Subcutaneous abdominal adipose tissue (tissue), 5 donors: ENCODE results near the gene ERCC8.
"Not testable (repeated sequence)": the region's sequence is repeated elsewhere in the genome, so short reads cannot be mapped to it uniquely, and the experiment has no call there.

Experiments
- H3K27ac ChIP-seq: one replicate; pipeline ENCODE4 v1.7.0; 2013; ENCODE audit warnings: low read depth, mild to moderate bottlenecking, inconsistent platforms, low read length, moderate library complexity
- H3K27me3 ChIP-seq, 5 donors: one replicate each; pipeline ENCODE4 v1.7.0; 2013; ENCODE audit warnings: low read length in 5 of 5, inconsistent platforms in 1 of 5; ENCODE audit not compliant: control insufficient read depth in 5 of 5, insufficient read depth in 4 of 5
- H3K36me3 ChIP-seq, 5 donors: one replicate each; pipeline ENCODE4 v1.7.0; 2013; ENCODE audit warnings: low read length in 5 of 5; ENCODE audit not compliant: control insufficient read depth in 5 of 5, insufficient read depth in 5 of 5
- H3K4me1 ChIP-seq, 5 donors: one replicate each; pipeline ENCODE4 v1.7.0; 2013; ENCODE audit warnings: low read length in 5 of 5, mild to moderate bottlenecking in 3 of 5, moderate library complexity in 1 of 5; ENCODE audit not compliant: control insufficient read depth in 5 of 5, insufficient read depth in 5 of 5
- H3K4me3 ChIP-seq, 5 donors: one replicate each; pipeline ENCODE4 v1.7.0; 2013; ENCODE audit warnings: low read length in 5 of 5, low read depth in 1 of 5
- H3K9ac ChIP-seq, 5 donors: one replicate each; pipeline ENCODE4 v1.7.0; 2013; ENCODE audit warnings: low read length in 5 of 5, mild to moderate bottlenecking in 4 of 5, moderate library complexity in 3 of 5
- H3K9me3 ChIP-seq, 5 donors: one replicate each; pipeline ENCODE4 v1.7.0; 2013; ENCODE audit warnings: low read length in 5 of 5; ENCODE audit not compliant: control insufficient read depth in 5 of 5
- donor health status: healthy.
- donor health status: healthy.
- donor health status: healthy.
- donor health status: healthy.
- donor health status: healthy.

ERCC8 gene

GRCh38 chr5:60944904-60945812 lies at the start of gene ERCC8, which contains the start of gene NDUFAF2:
Gene ERCC8 (minus strand): TSS chr5:60945070. CDS start chr5:60945008, 62 bp downstream.
Gene NDUFAF2 (plus strand): TSS chr5:60945205. CDS start chr5:60945256, 51 bp downstream.
- H3K9ac ChIP-seq: peak within 1 kb of the TSS; percentile 77 to 96 (median 93)
- peak within 1 kb of the TSS; percentile 94 for H3K27ac ChIP-seq
- no peaks in the 10 kb centered on the region for H3K27me3 ChIP-seq
- H3K9me3 ChIP-seq: no peaks in the 10 kb centered on the region
- H3K36me3 ChIP-seq: no peaks in the 10 kb centered on the region
- H3K4me1 ChIP-seq: peaks cover 0 to 27% (median 17%) of the 10 kb centered on the region in 5 donors
- H3K4me3 ChIP-seq: peak within 1 kb of the TSS; percentile 75 to 99 (median 95)

DNA sequence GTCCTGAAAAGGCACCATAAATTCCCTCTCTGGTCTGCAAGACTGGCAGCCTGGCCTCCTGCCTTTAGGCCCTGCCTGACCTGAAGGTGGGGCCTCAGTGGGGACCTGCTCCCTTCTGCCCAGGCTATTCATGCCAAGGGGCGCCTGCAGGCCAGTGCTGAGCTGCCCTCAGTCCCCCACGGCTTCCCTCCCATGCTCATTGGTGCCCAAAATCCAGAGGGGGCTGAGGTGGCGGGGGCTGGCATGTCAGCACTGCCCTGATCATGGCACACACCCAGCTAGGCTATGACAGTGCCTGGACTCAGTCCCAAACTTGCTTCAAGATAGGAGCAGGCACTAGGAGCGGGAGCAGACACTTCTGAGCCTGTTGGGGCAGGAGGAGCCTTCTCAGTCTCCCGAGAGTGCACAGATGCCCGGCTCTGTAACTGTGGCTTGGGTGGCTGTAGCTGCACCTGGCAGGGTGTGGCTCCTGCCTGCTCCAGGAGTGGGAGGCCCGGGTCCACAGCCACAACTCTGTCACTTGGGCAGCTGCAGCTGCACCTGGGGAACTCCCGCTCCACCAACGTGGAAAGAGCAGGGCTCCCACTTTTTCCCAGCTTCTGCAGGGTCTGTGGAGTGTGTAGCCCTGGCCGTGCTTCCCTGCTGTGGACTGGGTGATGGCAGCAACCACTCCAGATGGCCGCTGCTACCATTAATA lies 49.2 kb upstream of the ERCC8 start:
- Histone ChIP-seq H3K9ac (no peak overlapping the region), H3K27me3 (no peaks in the 10 kb centered on the region), H3K4me1 (peaks cover 0 to 19% (median 11%) of the 10 kb centered on the region in 5 donors), H3K9me3 (peaks cover 0 to 15% (median 4%) of the 10 kb centered on the region in 5 donors), H3K4me3 (no peak overlapping the region), H3K27ac (no peak overlapping the region), H3K36me3 (peaks cover 0 to 4% (median 0%) of the 10 kb centered on the region in 5 donors)

DNA sequence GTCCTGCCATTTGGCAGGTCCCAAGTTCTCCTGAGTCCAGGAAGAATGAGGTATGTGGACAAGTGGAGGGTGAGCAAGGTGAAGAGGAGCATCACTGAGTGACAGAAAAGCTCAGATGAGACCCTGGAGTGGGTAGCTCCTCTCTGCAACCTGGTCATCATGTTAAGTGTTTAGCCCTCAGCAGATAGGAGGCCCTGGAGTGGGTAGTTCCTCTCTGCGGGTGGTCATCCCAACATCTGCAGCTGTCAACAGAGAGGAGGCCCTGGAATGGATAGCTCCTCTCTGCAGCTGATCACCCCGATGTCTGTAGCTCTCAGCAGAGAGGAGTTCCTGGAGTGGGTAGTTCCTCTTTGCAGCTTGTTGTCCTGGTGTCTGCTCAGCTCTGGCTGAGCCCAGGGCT lies 48.6 kb upstream of the ERCC8 start:
- peaks cover 0 to 4% (median 0%) of the 10 kb centered on the region in 5 donors for H3K36me3 ChIP-seq
- H3K9ac ChIP-seq: no peak overlapping the region
- peaks cover 0 to 19% (median 11%) of the 10 kb centered on the region in 5 donors for H3K4me1 ChIP-seq
- no peak overlapping the region for H3K27ac ChIP-seq
- H3K9me3 ChIP-seq: peaks cover 0 to 15% (median 4%) of the 10 kb centered on the region in 5 donors
- no peak overlapping the region for H3K4me3 ChIP-seq
- no peaks in the 10 kb centered on the region for H3K27me3 ChIP-seq

DNA sequence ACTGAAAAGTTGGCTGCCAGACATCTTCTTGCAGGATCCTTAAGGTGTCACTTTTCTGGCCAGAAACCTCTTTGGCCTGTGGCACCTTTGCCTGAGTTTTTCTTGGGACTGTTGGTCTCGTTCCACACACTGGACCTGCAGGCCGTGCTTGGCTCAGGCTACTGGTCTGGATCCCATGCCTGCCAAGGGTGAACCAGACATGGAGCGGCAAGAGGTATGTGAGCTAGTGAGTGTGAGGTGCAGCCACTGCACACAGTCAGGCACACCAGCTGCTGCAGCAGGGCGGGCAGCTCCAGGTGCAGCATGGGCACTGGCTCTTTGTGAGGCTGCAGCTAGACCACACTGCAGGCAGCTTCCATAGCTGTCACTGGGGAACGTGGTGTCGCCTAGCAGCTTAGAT lies 48.0 kb upstream of the ERCC8 start:
- peaks cover 0 to 15% (median 4%) of the 10 kb centered on the region in 5 donors for H3K9me3 ChIP-seq
- H3K27ac ChIP-seq: no peak overlapping the region
- peaks cover 0 to 4% (median 0%) of the 10 kb centered on the region in 5 donors for H3K36me3 ChIP-seq
- H3K4me3 ChIP-seq: no peak overlapping the region
- H3K4me1 ChIP-seq: peaks cover 0 to 19% (median 11%) of the 10 kb centered on the region in 5 donors
- no peak overlapping the region for H3K9ac ChIP-seq
- H3K27me3 ChIP-seq: no peaks in the 10 kb centered on the region

- peaks cover 0 to 18% (median 4%) of the 10 kb centered on the region in 5 donors for H3K9me3 ChIP-seq
- no peak overlapping the region for H3K9ac ChIP-seq
- H3K36me3 ChIP-seq: peaks cover 0 to 4% (median 0%) of the 10 kb centered on the region in 5 donors
Observed at GRCh38 chr5:60989790-60990189, 44.9 kb upstream of the ERCC8 start.

GRCh38 chr5:60982127-60982526 lies 37.3 kb upstream of the ERCC8 start:
- not testable (repeated sequence) for H3K27me3 ChIP-seq, H3K36me3 ChIP-seq, H3K4me3 ChIP-seq, H3K27ac ChIP-seq, H3K9me3 ChIP-seq, H3K4me1 ChIP-seq, H3K9ac ChIP-seq

More at GRCh38 chr5:60989790-60990189, 44.9 kb upstream of the ERCC8 start:
- Histone ChIP-seq H3K4me3 (no peak overlapping the region), H3K27me3 (no peaks in the 10 kb centered on the region), H3K27ac (no peak overlapping the region), H3K4me1 (peaks cover 0 to 19% (median 11%) of the 10 kb centered on the region in 5 donors)

- Histone ChIP-seq H3K9ac (no peak overlapping the region), H3K36me3 (no peaks in the 10 kb centered on the region), H3K27me3 (no peaks in the 10 kb centered on the region), H3K27ac (no peak overlapping the region), H3K4me3 (no peak overlapping the region), H3K9me3 (peaks cover 0 to 3% (median 0%) of the 10 kb centered on the region in 5 donors), H3K4me1 (no peaks in the 10 kb centered on the region)
Observed at GRCh38 chr5:60980511-60980910, 35.6 kb upstream of the ERCC8 start.

DNA sequence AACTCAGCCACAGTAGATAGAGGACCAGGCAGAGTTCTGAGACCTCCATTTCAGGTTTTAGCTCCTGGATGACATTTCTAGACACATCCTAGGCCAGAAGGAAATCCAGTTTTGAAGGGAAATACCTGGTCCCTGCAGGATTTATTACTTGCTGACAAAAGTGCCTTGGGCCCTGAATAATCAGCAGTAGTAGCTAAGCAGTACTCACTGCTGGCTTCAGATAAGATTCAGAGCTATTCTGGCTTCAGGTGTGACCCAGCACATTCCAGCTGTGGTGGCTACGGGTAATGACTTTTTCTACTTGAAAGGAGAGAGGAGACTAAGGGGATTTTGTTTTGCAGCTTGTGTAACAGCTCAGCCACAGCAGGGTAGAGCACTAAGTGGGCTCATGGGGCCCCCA lies 34.1 kb upstream of the ERCC8 start:
- H3K36me3 ChIP-seq: no peaks in the 10 kb centered on the region
- H3K9ac ChIP-seq: no peak overlapping the region
- no peak overlapping the region for H3K4me3 ChIP-seq
- H3K27ac ChIP-seq: no peak overlapping the region
- peaks cover 0 to 3% (median 0%) of the 10 kb centered on the region in 5 donors for H3K9me3 ChIP-seq
- no peaks in the 10 kb centered on the region for H3K4me1 ChIP-seq
- H3K27me3 ChIP-seq: no peaks in the 10 kb centered on the region

DNA sequence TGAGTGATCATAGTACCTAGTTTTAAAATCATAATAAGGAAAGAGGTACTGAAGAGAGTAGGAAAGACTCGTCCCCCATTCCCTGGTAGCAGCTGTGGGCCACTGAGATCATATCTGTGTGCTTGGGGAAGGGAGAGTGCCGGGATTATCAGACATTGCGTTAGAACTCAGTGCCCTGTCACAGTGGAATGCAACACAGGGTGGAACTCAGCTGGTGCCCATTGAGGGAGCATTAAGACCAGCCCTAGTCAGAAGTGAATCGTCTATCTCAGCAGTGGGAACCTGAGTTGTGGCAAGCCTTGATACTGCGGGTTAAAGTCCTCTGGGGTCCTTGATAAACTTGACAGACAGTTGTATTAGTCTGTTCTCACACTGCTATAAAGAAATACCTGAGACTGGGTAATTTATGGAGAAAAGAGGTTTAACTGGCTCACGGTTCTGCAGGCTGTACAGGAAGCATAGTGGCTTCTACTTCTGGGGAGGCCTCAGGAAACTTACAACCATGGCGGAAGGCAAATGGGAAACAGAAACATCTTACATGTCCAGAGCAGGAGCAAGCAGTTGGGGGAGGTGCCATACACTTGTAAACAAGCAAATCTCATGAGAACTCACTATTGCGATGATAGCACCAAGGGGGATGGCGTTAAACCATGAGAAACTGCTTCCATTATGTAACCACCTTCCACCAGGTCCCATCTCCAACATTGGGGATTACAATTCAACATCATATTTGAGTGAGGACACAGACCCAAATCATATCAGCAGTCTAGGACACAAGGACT lies 33.3 kb upstream of the ERCC8 start:
- H3K9me3 ChIP-seq: peaks cover 0 to 3% (median 0%) of the 10 kb centered on the region in 5 donors
- H3K27ac ChIP-seq: no peak overlapping the region
- H3K36me3 ChIP-seq: no peaks in the 10 kb centered on the region
- H3K27me3 ChIP-seq: no peaks in the 10 kb centered on the region
- H3K9ac ChIP-seq: no peak overlapping the region
- H3K4me3 ChIP-seq: no peak overlapping the region
- no peaks in the 10 kb centered on the region for H3K4me1 ChIP-seq
